ENCODE results near the gene SPCS3.

DNA sequence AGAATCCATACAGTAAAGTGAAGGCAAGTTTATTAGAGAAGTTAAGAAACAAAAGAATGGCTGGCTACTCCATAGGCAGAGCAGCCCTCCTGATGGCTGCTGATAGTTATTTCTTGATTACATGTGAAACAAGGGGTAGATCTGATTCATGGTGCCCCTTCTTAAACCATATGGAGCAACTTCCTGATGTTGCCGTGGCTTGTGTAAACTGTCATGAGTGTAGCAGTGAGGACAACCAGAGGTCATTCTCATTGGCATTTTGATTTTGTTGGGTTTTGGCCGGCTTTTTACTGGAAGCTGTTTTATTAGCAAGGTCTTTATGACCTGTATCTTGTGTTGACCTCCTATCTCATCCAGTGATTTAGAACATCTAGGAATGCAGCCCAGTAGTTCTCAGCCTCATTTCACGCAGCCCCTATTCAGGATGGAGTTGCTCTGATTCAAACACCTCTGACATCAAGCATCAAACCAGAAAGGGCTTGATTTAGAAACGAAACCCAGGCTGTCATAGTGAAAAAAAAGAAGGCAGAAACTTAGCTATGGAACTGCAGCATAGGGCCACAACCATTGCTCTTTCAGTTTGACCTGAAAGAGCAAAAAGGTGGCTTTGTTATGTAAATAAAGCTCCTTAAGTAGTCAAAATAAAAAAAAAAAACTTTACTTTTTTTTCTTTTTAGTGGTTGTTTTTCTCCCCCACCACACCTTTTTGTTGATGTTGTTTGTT lies 37.8 kb downstream of the SPCS3 start:
- TF ChIP-seq, protein P1, sequence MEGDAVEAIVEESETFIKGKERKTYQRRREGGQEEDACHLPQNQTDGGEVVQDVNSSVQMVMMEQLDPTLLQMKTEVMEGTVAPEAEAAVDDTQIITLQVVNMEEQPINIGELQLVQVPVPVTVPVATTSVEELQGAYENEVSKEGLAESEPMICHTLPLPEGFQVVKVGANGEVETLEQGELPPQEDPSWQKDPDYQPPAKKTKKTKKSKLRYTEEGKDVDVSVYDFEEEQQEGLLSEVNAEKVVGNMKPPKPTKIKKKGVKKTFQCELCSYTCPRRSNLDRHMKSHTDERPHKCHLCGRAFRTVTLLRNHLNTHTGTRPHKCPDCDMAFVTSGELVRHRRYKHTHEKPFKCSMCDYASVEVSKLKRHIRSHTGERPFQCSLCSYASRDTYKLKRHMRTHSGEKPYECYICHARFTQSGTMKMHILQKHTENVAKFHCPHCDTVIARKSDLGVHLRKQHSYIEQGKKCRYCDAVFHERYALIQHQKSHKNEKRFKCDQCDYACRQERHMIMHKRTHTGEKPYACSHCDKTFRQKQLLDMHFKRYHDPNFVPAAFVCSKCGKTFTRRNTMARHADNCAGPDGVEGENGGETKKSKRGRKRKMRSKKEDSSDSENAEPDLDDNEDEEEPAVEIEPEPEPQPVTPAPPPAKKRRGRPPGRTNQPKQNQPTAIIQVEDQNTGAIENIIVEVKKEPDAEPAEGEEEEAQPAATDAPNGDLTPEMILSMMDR (conservative IDR thresholded peaks at IDR 0.05; ENCODE audit: low read depth, low read length): no peak
- no peak for TF ChIP-seq EZH2 (IDR thresholded peaks at IDR 0.05; ENCODE audit: borderline replicate concordance, low read depth, low read length, poor library complexity, severe bottlenecking)

All from A673 (cell line).